H9 (cell line): ENCODE measurements around the gene KCNIP1. TPM values are rescaled to one million over a fixed set of nuclear protein-coding genes. Genes with fewer than 3 reads are reported as not detected.

Experiments
- DNase-seq: peaks from one replicate; pipeline ENCODE4 v3.0.0-alpha.2; 2017
- H2AFZ ChIP-seq: one replicate; pipeline ENCODE4 v1.6.1; 2013; ENCODE audit warnings: mild to moderate bottlenecking, low read length, control low read depth, moderate library complexity
- H2AK5ac ChIP-seq: 2 replicates; pipeline ENCODE4 v1.6.1; 2013; ENCODE audit warnings: low read length, control low read depth, mixed read lengths; ENCODE audit not compliant: insufficient read length
- H2BK120ac ChIP-seq: one replicate; pipeline ENCODE4 v1.6.1; 2013; ENCODE audit warnings: low read depth, mild to moderate bottlenecking, low read length, control low read depth, inconsistent platforms; ENCODE audit not compliant: poor library complexity, severe bottlenecking
- H2BK12ac ChIP-seq: 2 replicates; pipeline ENCODE4 v1.6.1; 2013; ENCODE audit warnings: low read length, control low read depth, mixed read lengths, low read depth; ENCODE audit not compliant: insufficient read length
- H2BK15ac ChIP-seq: 2 replicates; pipeline ENCODE4 v1.6.1; 2013; ENCODE audit warnings: low read depth, low read length, control low read depth
- H2BK20ac ChIP-seq: one replicate; pipeline ENCODE4 v1.6.1; 2013; ENCODE audit warnings: low read depth, mild to moderate bottlenecking, low read length, control low read depth, inconsistent platforms; ENCODE audit not compliant: poor library complexity, severe bottlenecking
- H2BK5ac ChIP-seq: 2 replicates; pipeline ENCODE4 v1.6.1; 2013; ENCODE audit warnings: low read length, control low read depth, mixed read lengths; ENCODE audit not compliant: insufficient read length
- H3K14ac ChIP-seq: 2 replicates; pipeline ENCODE4 v1.6.1; 2013; ENCODE audit warnings: low read length, control low read depth; ENCODE audit not compliant: insufficient read depth
- H3K18ac ChIP-seq: 2 replicates; pipeline ENCODE4 v1.6.1; 2013; ENCODE audit warnings: low read depth, mild to moderate bottlenecking, mixed read lengths, low read length, control low read depth; ENCODE audit not compliant: insufficient read length
- H3K23ac ChIP-seq: 2 replicates; pipeline ENCODE4 v1.6.1; 2013; ENCODE audit warnings: low read length, control low read depth, mixed read lengths, low read depth; ENCODE audit not compliant: insufficient read length
- H3K23me2 ChIP-seq: 2 replicates; pipeline ENCODE4 v1.6.1; 2013; ENCODE audit warnings: low read depth, mild to moderate bottlenecking, mixed read lengths, low read length, control low read depth; ENCODE audit not compliant: insufficient read length, poor library complexity, severe bottlenecking
- H3K27ac ChIP-seq: 2 replicates; pipeline ENCODE4 v1.5.1; 2013; ENCODE audit warnings: low read length, control low read depth, mixed read lengths, low read depth; ENCODE audit not compliant: insufficient read length
- H3K27me3 ChIP-seq: 2 replicates; pipeline ENCODE4 v1.6.1; 2013; ENCODE audit warnings: low read length, control low read depth, inconsistent platforms; ENCODE audit not compliant: insufficient read depth
- H3K4ac ChIP-seq: 2 replicates; pipeline ENCODE4 v1.6.1; 2013; ENCODE audit warnings: low read depth, mild to moderate bottlenecking, control low read depth, inconsistent platforms, low read length, moderate library complexity
- H3K4me1 ChIP-seq: 2 replicates; pipeline ENCODE4 v1.6.1; 2013; ENCODE audit warnings: low read length, control low read depth, inconsistent platforms; ENCODE audit not compliant: insufficient read depth
- H3K4me2 ChIP-seq: 2 replicates; pipeline ENCODE4 v1.6.1; 2013; ENCODE audit warnings: low read length, control low read depth, mixed read lengths; ENCODE audit not compliant: insufficient read length, insufficient read depth
- H3K56ac ChIP-seq: 2 replicates; pipeline ENCODE4 v1.6.1; 2013; ENCODE audit warnings: low read depth, mild to moderate bottlenecking, mixed read lengths, low read length, control low read depth; ENCODE audit not compliant: insufficient read length
- H3K79me1 ChIP-seq: 2 replicates; pipeline ENCODE4 v1.6.1; 2013; ENCODE audit warnings: low read depth, mild to moderate bottlenecking, moderate library complexity, low read length, control low read depth, inconsistent platforms; ENCODE audit not compliant: insufficient read depth, poor library complexity, severe bottlenecking
- H3K79me2 ChIP-seq: 2 replicates; pipeline ENCODE4 v1.6.1; 2013; ENCODE audit warnings: low read length, control low read depth, inconsistent platforms; ENCODE audit not compliant: insufficient read depth
- H3K9ac ChIP-seq: 2 replicates; pipeline ENCODE4 v1.6.1; 2013; ENCODE audit warnings: low read length, control low read depth, mixed read lengths; ENCODE audit not compliant: insufficient read length; ENCODE audit errors: extremely low read depth
- H3K9me3 ChIP-seq: one replicate; pipeline ENCODE4 v1.6.1; 2013; ENCODE audit warnings: low read depth, low read length, inconsistent platforms; ENCODE audit not compliant: control insufficient read depth
- H3T11ph ChIP-seq: one replicate; pipeline ENCODE4 v1.6.1; 2013; ENCODE audit warnings: mild to moderate bottlenecking, low read length, control low read depth, inconsistent platforms
- H4K20me1 ChIP-seq: one replicate; pipeline ENCODE4 v1.6.1; 2013; ENCODE audit not compliant: control insufficient read depth, insufficient read length, insufficient read depth
- H4K5ac ChIP-seq: 2 replicates; pipeline ENCODE4 v1.6.1; 2013; ENCODE audit warnings: low read depth, mild to moderate bottlenecking, mixed read lengths, low read length, control low read depth; ENCODE audit not compliant: insufficient read length
- H4K8ac ChIP-seq: replicated peaks from 2 replicates; pipeline ENCODE4 v1.6.1; 2013; ENCODE audit warnings: low read length, control low read depth, mixed read lengths, low read depth; ENCODE audit not compliant: insufficient read length
- H4K91ac ChIP-seq: 2 replicates; pipeline ENCODE4 v1.6.1; 2013; ENCODE audit warnings: low read depth, mild to moderate bottlenecking, moderate library complexity, mixed read lengths, low read length, control low read depth; ENCODE audit not compliant: insufficient read length
- H3K27ac Mint-ChIP-seq, 3 experiments: 2 replicates in 2 of 3; 3 replicates in 1 of 3; pipeline ENCODE4 v1.8.0; 2020 to 2021; ENCODE audit warnings: mixed read lengths in 3 of 3, mild to moderate bottlenecking in 1 of 3, moderate library complexity in 1 of 3
- H3K27me3 Mint-ChIP-seq: 2 replicates; pipeline ENCODE4 v1.8.0; 2021; ENCODE audit warnings: low read depth, mild to moderate bottlenecking, moderate library complexity, mixed read lengths
- H3K36me3 Mint-ChIP-seq, 3 experiments: 2 replicates in 2 of 3; 3 replicates in 1 of 3; pipeline ENCODE4 v1.8.0; 2020 to 2021; ENCODE audit warnings: low read depth in 3 of 3, mixed read lengths in 3 of 3; ENCODE audit not compliant: insufficient read depth in 1 of 3
- H3K4me1 Mint-ChIP-seq, 2 experiments: 2 replicates each; pipeline ENCODE4 v1.8.0; 2020; ENCODE audit warnings: mixed read lengths in 2 of 2
- H3K4me3 Mint-ChIP-seq, 2 experiments: 2 replicates in 1 of 2; 3 replicates in 1 of 2; pipeline ENCODE4 v1.8.0; 2020 to 2021; ENCODE audit warnings: mild to moderate bottlenecking in 2 of 2, mixed read lengths in 2 of 2, moderate library complexity in 1 of 2
- H3K9me3 Mint-ChIP-seq, 2 experiments: 2 replicates in 1 of 2; 3 replicates in 1 of 2; pipeline ENCODE4 v1.8.0; 2020; ENCODE audit warnings: mild to moderate bottlenecking in 2 of 2, mixed read lengths in 2 of 2, moderate library complexity in 1 of 2
- WGBS: extraction: QIAGEN DNeasy Blood & Tissue Kit; methylation state at CpG from one replicate; pipeline ENCODE4 v1.1.7; 2013; ENCODE audit warnings: missing lambda C conversion rate, low lambda C conversion rate, mixed read lengths; ENCODE audit not compliant: insufficient read length; ENCODE audit errors: extremely low coverage; 5-methylcytosine and 5-hydroxymethylcytosine counted together
- total RNA-seq: library from RNA; stranded (reverse); gene quantifications from 2 replicates; pipeline ENCODE4 v1.2.1, GENCODE V29; 2021
- TF ChIP-seq, protein P1 (sequence below): fragments of 200-600 bp; sonication (generic); conservative IDR thresholded peaks from 3 replicates; pipeline ENCODE4 v1.8.0; 2021; ENCODE audit warnings: antibody characterized with exemption, mild to moderate bottlenecking

Gene KCNIP1
- total RNA-seq, 1 experiment from 2014 or later = 0.63 TPM

DNA sequence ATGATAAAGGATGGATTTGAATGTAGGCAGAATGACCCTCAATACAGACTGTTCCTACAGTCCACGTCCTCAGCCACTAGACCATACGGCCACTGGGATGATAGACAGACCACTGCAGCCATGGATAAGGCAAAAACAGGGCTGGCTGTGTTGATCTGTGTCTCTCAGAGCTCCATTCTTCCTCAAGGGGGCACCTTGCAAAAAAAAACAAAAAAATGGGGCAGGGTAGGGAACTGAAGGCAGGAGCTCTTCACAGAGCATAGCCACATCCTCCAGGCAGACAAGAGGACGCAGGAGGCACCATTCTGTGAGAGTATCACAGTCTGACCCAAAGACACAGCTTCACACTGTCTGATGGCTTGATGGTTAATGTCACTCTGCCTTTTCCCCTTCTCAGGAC is 218.5 kb downstream of the KCNIP1 start:
- Histone ChIP-seq H4K8ac (no peak overlapping the region), H2AK5ac (no peak overlapping the region), H2BK5ac (no peak overlapping the region), H2AFZ (no peak overlapping the region), H3K4me2 (no peak overlapping the region), H3K27ac (no peak overlapping the region), H3K18ac (no peak overlapping the region), H3K79me1 (no peaks in the 10 kb centered on the region), H3T11ph (no peak overlapping the region), H2BK120ac (no peak overlapping the region), H2BK15ac (no peak overlapping the region), H4K20me1 (no peaks in the 10 kb centered on the region), H3K27me3 (no peaks in the 10 kb centered on the region), H3K4ac (no peak overlapping the region), H3K23me2 (no peaks in the 10 kb centered on the region), H3K23ac (no peak overlapping the region), H4K5ac (no peak overlapping the region), H2BK20ac (no peak overlapping the region), H2BK12ac (no peak overlapping the region), H3K14ac (no peak overlapping the region), H4K91ac (no peak overlapping the region), H3K9ac (no peak overlapping the region), H3K79me2 (no peaks in the 10 kb centered on the region), H3K56ac (no peak overlapping the region), H3K9me3 (no peaks in the 10 kb centered on the region), H3K4me1 (no peaks in the 10 kb centered on the region)
- H3K36me3 Mint-ChIP-seq = peaks cover 0 to 6% (median 5%) of the 10 kb centered on the region in 3 experiments; a peak in 4 of 7 replicates
- no peak for DNase-seq
- H3K9me3 Mint-ChIP-seq = peaks cover 6 to 7% of the 10 kb centered on the region in 2 experiments; a peak in 4 of 5 replicates
- WGBS = no CpG with 5 or more reads among the region's 3 CpGs
- H3K4me3 Mint-ChIP-seq = no peak overlapping the region
- H3K27me3 Mint-ChIP-seq = peaks cover 5% of the 10 kb centered on the region
- H3K27ac Mint-ChIP-seq = no peak overlapping the region
- H3K4me1 Mint-ChIP-seq = no peaks in the 10 kb centered on the region
- TF ChIP-seq, protein P1, sequence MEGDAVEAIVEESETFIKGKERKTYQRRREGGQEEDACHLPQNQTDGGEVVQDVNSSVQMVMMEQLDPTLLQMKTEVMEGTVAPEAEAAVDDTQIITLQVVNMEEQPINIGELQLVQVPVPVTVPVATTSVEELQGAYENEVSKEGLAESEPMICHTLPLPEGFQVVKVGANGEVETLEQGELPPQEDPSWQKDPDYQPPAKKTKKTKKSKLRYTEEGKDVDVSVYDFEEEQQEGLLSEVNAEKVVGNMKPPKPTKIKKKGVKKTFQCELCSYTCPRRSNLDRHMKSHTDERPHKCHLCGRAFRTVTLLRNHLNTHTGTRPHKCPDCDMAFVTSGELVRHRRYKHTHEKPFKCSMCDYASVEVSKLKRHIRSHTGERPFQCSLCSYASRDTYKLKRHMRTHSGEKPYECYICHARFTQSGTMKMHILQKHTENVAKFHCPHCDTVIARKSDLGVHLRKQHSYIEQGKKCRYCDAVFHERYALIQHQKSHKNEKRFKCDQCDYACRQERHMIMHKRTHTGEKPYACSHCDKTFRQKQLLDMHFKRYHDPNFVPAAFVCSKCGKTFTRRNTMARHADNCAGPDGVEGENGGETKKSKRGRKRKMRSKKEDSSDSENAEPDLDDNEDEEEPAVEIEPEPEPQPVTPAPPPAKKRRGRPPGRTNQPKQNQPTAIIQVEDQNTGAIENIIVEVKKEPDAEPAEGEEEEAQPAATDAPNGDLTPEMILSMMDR = 0 out of 3 replicates have a peak, but pooled peaks have one; percentile 22
